GM12878 (cell line): Measurements from ENCODE around the gene PADI1. TPM values are rescaled to one million over a fixed set of nuclear protein-coding genes. Genes with fewer than 3 reads are reported as not detected.

Source experiments
- CEBPZ ChIP-seq: fragments of 150-350 bp; IDR thresholded peaks from 2 replicates; pipeline ENCODE4 v1.6.1; 2016; ENCODE audit warnings: low read depth, low read length
- CHD2 ChIP-seq: IDR thresholded peaks from 2 replicates; pipeline ENCODE4 v1.6.1; 2011; ENCODE audit warnings: low read depth, low read length, improper control_type of control experiment, borderline replicate concordance
- IKZF1 ChIP-seq: fragments of 450-650 bp; conservative IDR thresholded peaks from 2 replicates; pipeline ENCODE4 v1.6.1; 2017; ENCODE audit warnings: antibody characterized with exemption, mild to moderate bottlenecking
- PRDM15 ChIP-seq: fragments of 450-650 bp; formaldehyde crosslinking; IDR thresholded peaks from 2 replicates; pipeline ENCODE4 v1.4.0; 2020; ENCODE audit warnings: mild to moderate bottlenecking, moderate library complexity
- SKIL ChIP-seq: fragments of 450-650 bp; IDR thresholded peaks from 2 replicates; pipeline ENCODE4 v1.6.1; 2017; ENCODE audit warnings: mild to moderate bottlenecking, low read depth, inconsistent platforms; ENCODE audit not compliant: poor library complexity, severe bottlenecking
- SREBF1 ChIP-seq: IDR thresholded peaks from 2 replicates; pipeline ENCODE4 v1.6.1; 2012; ENCODE audit warnings: mild to moderate bottlenecking, low read length
- SUPT20H ChIP-seq: IDR thresholded peaks from 2 replicates; pipeline ENCODE4 v1.6.1; 2011; ENCODE audit warnings: low read depth, mild to moderate bottlenecking, low read length, moderate library complexity, borderline replicate concordance; ENCODE audit not compliant: control insufficient read depth
- USF2 ChIP-seq: IDR thresholded peaks from 2 replicates; pipeline ENCODE4 v1.6.1; 2011; ENCODE audit warnings: low read depth, low read length, improper control_type of control experiment, borderline replicate concordance
- polyA plus RNA-seq, 11 experiments: library from polyadenylated mRNA; depleted of rRNA in 4 of 11; unstranded in 6 of 11; stranded (reverse) in 5 of 11; fragments of >200 nt; fragmentation: Nextera tagmentation in 4 of 11; fragmentation: Illumina TruSeq in 1 of 11; extraction: Ambion mirVana in 4 of 11; extraction: Trizol in 1 of 11; gene quantifications; 1 replicate in 1 of 11; 2 replicates in 10 of 11; pipeline versions ENCODE4 v1.2.1 to v1.2.3, GENCODE V29; 2011 to 2016; ENCODE audit warnings: inconsistent platforms in 2 of 11, missing spikeins in 2 of 11, low read depth in 1 of 11
- total RNA-seq, 4 experiments: library from RNA; depleted of rRNA in 3 of 4; stranded (reverse); fragments of >200 nt in 3 of 4; fragmentation: Illumina TruSeq in 1 of 4; extraction: Trizol in 1 of 4; gene quantifications; 2 replicates each; pipeline versions ENCODE4 v1.2.1 to v1.2.3, GENCODE V29; 2013 to 2021

Gene PADI1
- total and polyA plus RNA-seq, 10 of the 15 experiments (the other 5 are each of a cell fraction or from before 2014, with no cell fraction given), result 0.05 TPM; not detected in 9

GRCh38 chr1:17210176-17210575 lies 5.2 kb downstream of the PADI1 start (continued):
- TF ChIP-seq USF2, result no peak
- no peak for TF ChIP-seq CHD2
- no peak for TF ChIP-seq SREBF1
- TF ChIP-seq SUPT20H, result no peak
- no peak for TF ChIP-seq IKZF1
- no peak for TF ChIP-seq CEBPZ
- no peak for TF ChIP-seq SKIL
- no peak for TF ChIP-seq PRDM15 (CRISPR knock-in tag)
